ENCODE data around the gene KCNH1. TPM values are rescaled to one million over a fixed set of nuclear protein-coding genes. Genes with fewer than 3 reads are reported as not detected.

The KCNH1 gene
- total RNA-seq, 1 donor from 2014 or later: 6.3 TPM

GRCh38 chr1:210775289-210775688 lies 358.7 kb downstream of the KCNH1 start:
- Mint-ChIP-seq H3K4me3 (ENCODE audit: unreplicated experiment) (no peak overlapping the region), H3K27ac (ENCODE audit: unreplicated experiment) (no peak overlapping the region), H3K27me3 (ENCODE audit: low read depth) (no peaks in the 10 kb centered on the region), H3K4me1 (ENCODE audit: low read depth) (no peaks in the 10 kb centered on the region), H3K36me3 (ENCODE audit: low read depth) (no peaks in the 10 kb centered on the region), H3K9me3 (ENCODE audit: low read depth) (no peaks in the 10 kb centered on the region)
- DNase-seq (ENCODE audit: low spot score): no peak
- no peak for TF ChIP-seq CTCF (IDR thresholded peaks at IDR 0.05)

- no peaks in the 10 kb centered on the region for H3K36me3 Mint-ChIP-seq (ENCODE audit: low read depth)
- H3K9me3 Mint-ChIP-seq (ENCODE audit: low read depth): no peaks in the 10 kb centered on the region
- H3K27ac Mint-ChIP-seq (ENCODE audit: unreplicated experiment): no peak overlapping the region
Observed at GRCh38 chr1:210773450-210773849, 360.5 kb downstream of the KCNH1 start.

GRCh38 chr1:210771131-210771530 lies 362.8 kb downstream of the KCNH1 start:
- Mint-ChIP-seq H3K27me3 (ENCODE audit: low read depth) (no peaks in the 10 kb centered on the region), H3K4me1 (ENCODE audit: low read depth) (no peaks in the 10 kb centered on the region), H3K27ac (ENCODE audit: unreplicated experiment) (no peak overlapping the region), H3K36me3 (ENCODE audit: low read depth) (no peaks in the 10 kb centered on the region), H3K9me3 (ENCODE audit: low read depth) (no peaks in the 10 kb centered on the region), H3K4me3 (ENCODE audit: unreplicated experiment) (no peak overlapping the region)
- no peak for DNase-seq (ENCODE audit: low spot score)
- TF ChIP-seq CTCF (IDR thresholded peaks at IDR 0.05): no peak

More at GRCh38 chr1:210773450-210773849, 360.5 kb downstream of the KCNH1 start:
- Mint-ChIP-seq H3K4me3 (ENCODE audit: unreplicated experiment) (no peak overlapping the region), H3K4me1 (ENCODE audit: low read depth) (no peaks in the 10 kb centered on the region), H3K27me3 (ENCODE audit: low read depth) (no peaks in the 10 kb centered on the region)
- DNase-seq (ENCODE audit: low spot score): no peak
- no peak for TF ChIP-seq CTCF (IDR thresholded peaks at IDR 0.05)

GRCh38 chr1:210770396-210770984 lies 363.5 kb downstream of the KCNH1 start:
- H3K36me3 Mint-ChIP-seq (ENCODE audit: low read depth): no peaks in the 10 kb centered on the region
- no peak for TF ChIP-seq CTCF (IDR thresholded peaks at IDR 0.05)
- no peaks in the 10 kb centered on the region for H3K27me3 Mint-ChIP-seq (ENCODE audit: low read depth)
- H3K9me3 Mint-ChIP-seq (ENCODE audit: low read depth): no peaks in the 10 kb centered on the region
- H3K4me1 Mint-ChIP-seq (ENCODE audit: low read depth): no peaks in the 10 kb centered on the region
- H3K4me3 Mint-ChIP-seq (ENCODE audit: unreplicated experiment): no peak overlapping the region
- H3K27ac Mint-ChIP-seq (ENCODE audit: unreplicated experiment): no peak overlapping the region
- DNase-seq (ENCODE audit: low spot score): no peak

- TF ChIP-seq CTCF (IDR thresholded peaks at IDR 0.05): no peak
- Mint-ChIP-seq H3K9me3 (ENCODE audit: low read depth) (no peaks in the 10 kb centered on the region), H3K27ac (ENCODE audit: unreplicated experiment) (no peak overlapping the region), H3K27me3 (ENCODE audit: low read depth) (no peaks in the 10 kb centered on the region), H3K36me3 (ENCODE audit: low read depth) (no peaks in the 10 kb centered on the region), H3K4me3 (ENCODE audit: unreplicated experiment) (no peak overlapping the region), H3K4me1 (ENCODE audit: low read depth) (no peaks in the 10 kb centered on the region)
- DNase-seq (ENCODE audit: low spot score): no peak
Observed at GRCh38 chr1:210769473-210769872, 364.5 kb downstream of the KCNH1 start.
